A549 (cell line): ENCODE data around the gene BCAS3. TPM values are rescaled to one million over a fixed set of nuclear protein-coding genes. Genes with fewer than 3 reads are reported as not detected.
A peak's percentile ranks its signal among the peaks of the same experiment; 100 is the strongest.

Experiments
- ATAC-seq, 2 experiments: fragments of 200-7000 bp in 1 of 2; fragments of >200 bp in 1 of 2; cut with Nextera tagmentation in 1 of 2; cut with Tn5 transposase in 1 of 2; 3 replicates each; pipeline versions ENCODE4 v1.8.0 to v1.9.1; 2018 to 2020; ENCODE audit warnings: mild to moderate bottlenecking in 1 of 2, moderate library complexity in 1 of 2
- CTCF ChIA-PET: fragments of 300-600 bp; sonication (Branson Sonifier 250); formaldehyde crosslinking; extraction: SDS; loops from one replicate; lab custom pipeline; 2021; ENCODE audit warnings: antibody characterized with exemption, inconsistent platforms; lab: Yijun Ruan, JAX
- POLR2A ChIA-PET: fragments of 350-600 bp; formaldehyde crosslinking; extraction: SDS; loops from one replicate; lab custom pipeline; 2021; ENCODE audit warnings: antibody characterized with exemption, inconsistent platforms; lab: Yijun Ruan, JAX
- DNase-seq, 2 experiments: peaks; one replicate each; pipeline versions ENCODE4 v3.0.0 to v3.0.0-alpha.2; 2011 to 2016; ENCODE audit warnings: low read depth in 1 of 2, low spot score in 1 of 2
- FAIRE-seq: peaks from 2 replicates; lab custom pipeline; 2011; peaks lifted over from hg19 to GRCh38; lab: Jason Lieb, UNC
- H3K27ac ChIP-seq, 2 experiments: fragments of >200 bp; sonication (Bioruptor Twin); formaldehyde crosslinking; 3 replicates each; pipeline ENCODE4 v1.5.1; 2016 to 2017
- H3K4me1 ChIP-seq: fragments of >200 bp; sonication (Bioruptor Twin); formaldehyde crosslinking; 3 replicates; pipeline ENCODE4 v1.6.1; 2016
- H3K4me2 ChIP-seq: fragments of >200 bp; sonication (Bioruptor Twin); formaldehyde crosslinking; 3 replicates; pipeline ENCODE4 v1.6.1; 2016
- H3K4me3 ChIP-seq: fragments of >200 bp; sonication (Bioruptor Twin); formaldehyde crosslinking; 3 replicates; pipeline ENCODE4 v1.5.1; 2016
- H3K9me3 ChIP-seq: fragments of >200 bp; sonication (Bioruptor Twin); formaldehyde crosslinking; 3 replicates; pipeline ENCODE4 v1.6.1; 2016
- ATOH8 ChIP-seq: fragments of 250-450 bp; sonication (Bioruptor Pico); IDR thresholded peaks from 2 replicates; pipeline ENCODE4 v1.5.0; 2020; ENCODE audit warnings: low read depth, mild to moderate bottlenecking, moderate library complexity
- BCL3 ChIP-seq: fragments of >200 bp; sonication (Bioruptor Twin); formaldehyde crosslinking; IDR thresholded peaks from 3 replicates; pipeline ENCODE4 v1.6.1; 2016
- CHD4 ChIP-seq: fragments of 200-600 bp; sonication (generic); IDR thresholded peaks from 2 replicates; pipeline ENCODE4 v1.6.1; 2016; ENCODE audit warnings: antibody characterized with exemption, mild to moderate bottlenecking, borderline replicate concordance
- E2F6 ChIP-seq: IDR thresholded peaks from 2 replicates; pipeline ENCODE4 v1.6.1; 2012; ENCODE audit warnings: low read depth, borderline replicate concordance
- ELK1 ChIP-seq: fragments of 150-350 bp; IDR thresholded peaks from 2 replicates; pipeline ENCODE4 v1.6.1; 2014; ENCODE audit warnings: low read depth, mild to moderate bottlenecking, low read length
- FOXS1 ChIP-seq: fragments of 250-450 bp; sonication (Bioruptor Pico); IDR thresholded peaks from 2 replicates; pipeline ENCODE4 v1.5.0; 2020; ENCODE audit warnings: mild to moderate bottlenecking, moderate library complexity
- GATA3 ChIP-seq: IDR thresholded peaks from 2 replicates; pipeline ENCODE4 v1.6.1; 2012; ENCODE audit warnings: borderline replicate concordance
- HDAC2 ChIP-seq: fragments of 200-600 bp; sonication (generic); IDR thresholded peaks from 2 replicates; pipeline ENCODE4 v1.6.1; 2016
- HMGXB4 ChIP-seq: fragments of 250-450 bp; sonication (Bioruptor Pico); IDR thresholded peaks from 2 replicates; pipeline ENCODE4 v1.5.0; 2021; ENCODE audit warnings: mild to moderate bottlenecking, moderate library complexity, borderline replicate concordance
- JUN ChIP-seq, 2 experiments: fragments of >200 bp; sonication (Bioruptor Twin); formaldehyde crosslinking; IDR thresholded peaks; 2 replicates in 1 of 2; 3 replicates in 1 of 2; pipeline ENCODE4 v1.6.1; 2016 to 2017
- KDM1A ChIP-seq: fragments of 200-600 bp; sonication (generic); IDR thresholded peaks from 2 replicates; pipeline ENCODE4 v1.6.1; 2016; ENCODE audit warnings: low read depth, mild to moderate bottlenecking
- KDM5A ChIP-seq: fragments of 200-600 bp; sonication (generic); IDR thresholded peaks from 2 replicates; pipeline ENCODE4 v1.6.1; 2016; ENCODE audit warnings: antibody characterized with exemption, mild to moderate bottlenecking
- MAX ChIP-seq: IDR thresholded peaks from 2 replicates; pipeline ENCODE4 v1.6.1; 2012
- MYC ChIP-seq: IDR thresholded peaks from 2 replicates; pipeline ENCODE4 v1.6.1; 2012; ENCODE audit warnings: mild to moderate bottlenecking, inconsistent platforms, low read length, improper control_type of control experiment, borderline replicate concordance
- NPAS2 ChIP-seq: fragments of 250-450 bp; sonication (Bioruptor Pico); IDR thresholded peaks from 2 replicates; pipeline ENCODE4 v1.8.0; 2022; ENCODE audit warnings: mild to moderate bottlenecking, moderate library complexity, borderline replicate concordance
- NR3C1 ChIP-seq: fragments of >200 bp; sonication (Bioruptor Twin); formaldehyde crosslinking; IDR thresholded peaks from 3 replicates; pipeline ENCODE4 v1.6.1; 2017
- PHF8 ChIP-seq: fragments of 200-600 bp; sonication (generic); IDR thresholded peaks from 2 replicates; pipeline ENCODE4 v1.6.1; 2016; ENCODE audit warnings: low read depth, mild to moderate bottlenecking, antibody characterized with exemption, moderate library complexity, borderline replicate concordance
- POLR2A ChIP-seq: IDR thresholded peaks from 2 replicates; pipeline ENCODE4 v1.6.1; 2012; ENCODE audit warnings: mild to moderate bottlenecking, low read length
- POLR2AphosphoS2 ChIP-seq: conservative IDR thresholded peaks from 2 replicates; pipeline ENCODE4 v1.6.1; 2012; ENCODE audit warnings: low read length, improper control_type of control experiment, inconsistent platforms
- RNF2 ChIP-seq: fragments of 200-600 bp; sonication (generic); IDR thresholded peaks from 2 replicates; pipeline ENCODE4 v1.6.1; 2016; ENCODE audit warnings: low read depth, mild to moderate bottlenecking, antibody characterized with exemption, moderate library complexity, borderline replicate concordance
- TFCP2L1 ChIP-seq: fragments of 250-450 bp; sonication (Bioruptor Pico); IDR thresholded peaks from 2 replicates; pipeline ENCODE4 v1.5.0; 2021; ENCODE audit warnings: mild to moderate bottlenecking
- USF2 ChIP-seq: fragments of 450-650 bp; IDR thresholded peaks from 2 replicates; pipeline ENCODE4 v1.6.1; 2014; ENCODE audit warnings: antibody characterized with exemption
- ZC3H11A ChIP-seq: fragments of 450-650 bp; IDR thresholded peaks from 2 replicates; pipeline ENCODE4 v1.6.1; 2014; ENCODE audit warnings: antibody characterized with exemption, mild to moderate bottlenecking
- ZFP36 ChIP-seq: fragments of 450-650 bp; IDR thresholded peaks from 2 replicates; pipeline ENCODE4 v1.6.1; 2014; ENCODE audit warnings: borderline replicate concordance; ENCODE audit not compliant: partially characterized antibody
- ZNF302 ChIP-seq: fragments of 250-450 bp; sonication (Bioruptor Pico); IDR thresholded peaks from 2 replicates; pipeline ENCODE4 v1.9.0; 2021; ENCODE audit warnings: inconsistent platforms, mild to moderate bottlenecking, moderate library complexity
- WGBS: methylation state at CpG from one replicate; pipeline ENCODE4 v1.1.6; 2017; ENCODE audit errors: missing lambda C conversion rate; 5-methylcytosine and 5-hydroxymethylcytosine counted together
- polyA plus RNA-seq, 4 experiments: library from polyadenylated mRNA; depleted of rRNA in 3 of 4; stranded (reverse); fragments of >200 nt; fragmentation: RNase III in 1 of 4; extraction: RNeasy Plus Mini Kit Qiagen cat#74134 plus additional on column Dnase treatment in 1 of 4; gene quantifications; 2 replicates in 3 of 4; 3 replicates in 1 of 4; pipeline ENCODE4 v1.2.3, GENCODE V29; 2011 to 2017

Gene BCAS3
- polyA plus RNA-seq, 2 of the 4 experiments (the other 2 are of a cell fraction), result 14.7 to 43.4 TPM

GRCh38 chr17:61291451-61292285, 614.0 kb downstream of the BCAS3 start:
- DNase-seq (no peak), ATAC-seq (no peak)
- POLR2A ChIA-PET, result no interaction called here

GRCh38 chr17:61294286-61294685, 616.6 kb downstream of the BCAS3 start:
- POLR2A ChIA-PET, result no interaction called here
- peak overlapping the region in 1 of 2 experiments; percentile 50; a peak in 3 of 6 replicates for H3K27ac ChIP-seq
- 75% methylated on average over 2 of the region's 2 CpGs for WGBS
- no peak overlapping the region for H3K4me3 ChIP-seq
- peaks cover 15% of the 10 kb centered on the region for H3K4me1 ChIP-seq
- no peak for TF ChIP-seq NPAS2 (CRISPR knock-in tag)
- no peak for TF ChIP-seq NR3C1
- TF ChIP-seq KDM5A, result no peak
- no peak for TF ChIP-seq HDAC2
- no peak for TF ChIP-seq E2F6
- no peak for TF ChIP-seq POLR2AphosphoS2
- no peak for TF ChIP-seq POLR2A
- TF ChIP-seq USF2, result no peak
- TF ChIP-seq RNF2, result no peak
- TF ChIP-seq ZNF302, result no peak
- no peak for TF ChIP-seq ZFP36
- no peak for TF ChIP-seq CHD4
- TF ChIP-seq GATA3, result no peak
- no peak for TF ChIP-seq ELK1
- no peak for TF ChIP-seq KDM1A
- no peak for TF ChIP-seq TFCP2L1 (CRISPR knock-in tag)
- no peak for TF ChIP-seq MAX
- TF ChIP-seq ZC3H11A, result no peak
- TF ChIP-seq, all 56 proteins: peak for 0
- ATAC-seq (no peak), DNase-seq (no peak), FAIRE-seq (no peak)
- Histone ChIP-seq H3K4me2 (peak overlapping the region; percentile 59), H3K9me3 (no peaks in the 10 kb centered on the region)
- CTCF ChIA-PET, result interaction anchor here (0.6 to 1.9 kb wide), 2 partner anchors 13 to 77 kb away, joined by 3 to 10 read pairs; no protein-coding TSS in a partner anchor

More at GRCh38 chr17:61291451-61292285, 614.0 kb downstream of the BCAS3 start:
- H3K4me2 ChIP-seq, result no peak overlapping the region
- CTCF ChIA-PET, result interaction anchor here (1.0 to 2.1 kb wide), 5 partner anchors 8 to 111 kb away, joined by 3 to 7 read pairs (median 3); no protein-coding TSS in a partner anchor
- H3K4me3 ChIP-seq, result no peak overlapping the region
- no peak for TF ChIP-seq ZNF302
- no peak for TF ChIP-seq BCL3
- TF ChIP-seq FOXS1, result no peak
- TF ChIP-seq NPAS2 (CRISPR knock-in tag), result no peak
- TF ChIP-seq MYC, result no peak
- TF ChIP-seq PHF8, result no peak
- no peak for TF ChIP-seq ATOH8 (CRISPR knock-in tag)
- no peak for TF ChIP-seq JUN (IDR thresholded peaks at IDR 0.05)
- TF ChIP-seq HMGXB4, result no peak
- no peaks in the 10 kb centered on the region for H3K9me3 ChIP-seq
- 88% methylated on average over 10 of the region's 10 CpGs for WGBS
- H3K27ac ChIP-seq, result no peak overlapping the region
- H3K4me1 ChIP-seq, result peaks cover 15% of the 10 kb centered on the region
- peak; percentile 77 for FAIRE-seq
